Measurements from ENCODE around the gene ZNF362.

GRCh38 chr1:33270379-33270778 lies 14.1 kb downstream of the ZNF362 start:
- TF ChIP-seq CTCF (IDR thresholded peaks at IDR 0.05) (no peak), POLR2A (IDR thresholded peaks at IDR 0.05) (no peak)
